CD4-positive, alpha-beta T cell (primary cell): ENCODE data around the gene MOGAT3. TPM values are rescaled to one million over a fixed set of nuclear protein-coding genes. Genes with fewer than 3 reads are reported as not detected.
A peak's percentile ranks its signal among the peaks of the same experiment; 100 is the strongest.

Experiments used
- ATAC-seq: fragments of 200-7000 bp; cut with Tn5 transposase; one replicate; pipeline ENCODE4 v1.10.0; 2022; ENCODE audit warnings: mild to moderate bottlenecking; ENCODE audit not compliant: poor library complexity
- CTCF ChIA-PET: fragments of 350-600 bp; sonication (Branson Sonifier 250); formaldehyde crosslinking; loops from one replicate; lab custom pipeline; 2021; ENCODE audit warnings: antibody characterized with exemption, inconsistent platforms; lab: Charles Lee
- POLR2A ChIA-PET: fragments of 350-600 bp; sonication (Branson Sonifier 250); formaldehyde crosslinking; loops from one replicate; lab custom pipeline; 2021; ENCODE audit warnings: antibody characterized with exemption, inconsistent platforms; lab: Charles Lee
- DNase-seq, 14 experiments: peaks; one replicate each; pipeline ENCODE4 v3.0.0-alpha.2; 2013 to 2020; ENCODE audit warnings: mixed read lengths in 2 of 14
- H3K27ac ChIP-seq, 2 donors: one replicate each; pipeline versions ENCODE4 v1.5.1 to v1.7.0; 2013; ENCODE audit warnings: low read length in 2 of 2, low read depth in 1 of 2, mild to moderate bottlenecking in 1 of 2
- H3K27me3 ChIP-seq, 2 experiments: 1 replicate in 1 of 2; 2 replicates in 1 of 2; pipeline versions ENCODE4 v1.6.1 to v1.7.0; 2013; ENCODE audit warnings: low read length in 2 of 2, control low read depth in 1 of 2, mild to moderate bottlenecking in 1 of 2, moderate library complexity in 1 of 2; ENCODE audit not compliant: insufficient read depth in 2 of 2, control insufficient read depth in 1 of 2
- H3K36me3 ChIP-seq: one replicate; pipeline ENCODE4 v1.6.1; 2013; ENCODE audit warnings: low read length, control low read depth; ENCODE audit not compliant: insufficient read depth
- H3K4me1 ChIP-seq: one replicate; pipeline ENCODE4 v1.6.1; 2013; ENCODE audit warnings: low read length, control low read depth; ENCODE audit not compliant: insufficient read depth
- H3K4me3 ChIP-seq: one replicate; pipeline ENCODE4 v1.5.1; 2013; ENCODE audit warnings: mild to moderate bottlenecking, low read length, moderate library complexity
- H3K9me3 ChIP-seq, 2 experiments: 1 replicate in 1 of 2; 2 replicates in 1 of 2; pipeline versions ENCODE4 v1.6.1 to v1.7.0; 2013; ENCODE audit warnings: low read length in 2 of 2, mild to moderate bottlenecking in 2 of 2, control low read depth in 1 of 2, moderate library complexity in 1 of 2; ENCODE audit not compliant: control insufficient read depth in 1 of 2, insufficient read depth in 1 of 2
- H3K27ac Mint-ChIP-seq: one replicate; pipeline ENCODE4 v1.8.0; 2020; ENCODE audit warnings: mixed read lengths
- H3K27me3 Mint-ChIP-seq: one replicate; pipeline ENCODE4 v1.8.0; 2021; ENCODE audit warnings: mixed read lengths
- H3K36me3 Mint-ChIP-seq: one replicate; pipeline ENCODE4 v1.8.0; 2021; ENCODE audit warnings: low read depth, mixed read lengths
- H3K4me1 Mint-ChIP-seq: one replicate; pipeline ENCODE4 v1.8.0; 2021; ENCODE audit warnings: low read depth, mixed read lengths
- H3K4me3 Mint-ChIP-seq: one replicate; pipeline ENCODE4 v1.8.0; 2020; ENCODE audit warnings: mild to moderate bottlenecking, mixed read lengths
- H3K9me3 Mint-ChIP-seq: one replicate; pipeline ENCODE4 v1.8.0; 2020; ENCODE audit warnings: mixed read lengths
- CTCF ChIP-seq: fragments of 200-600 bp; IDR thresholded peaks from one replicate; pipeline ENCODE4 v1.8.0; 2022; ENCODE audit warnings: antibody characterized with exemption, mild to moderate bottlenecking
- intact Hi-C, 2 experiments: fragments of 100-400 bp; cut with DNase I in 1 of 2; cut with micrococcal nuclease in 1 of 2; formaldehyde crosslinking; loops; one replicate each; pipeline versions ENCODE4 v1.15.1 to v1.9.0; 2023 to 2025; cut with DNase I, micrococcal nuclease
- total RNA-seq, 174 experiments: library from RNA in 2 of 174; stranded (reverse) in 2 of 174; gene quantifications; one replicate each; pipeline ENCODE4 v1.2.3 and lab custom pipeline; 2021 to 2026

The MOGAT3 gene
- total RNA-seq, 2 experiments from 2014 or later = 0.11 TPM; not detected in 1

GRCh38 chr7:101185258-101185839 is 15.5 kb downstream of the MOGAT3 start:
- no peaks in the 10 kb centered on the region for H3K36me3 ChIP-seq
- no peak overlapping the region for H3K27ac Mint-ChIP-seq
- ChIA-PET POLR2A (no interaction called here), CTCF (interaction anchor here (1.1 to 1.6 kb wide), 2 partner anchors 11 to 59 kb away, joined by 3 to 4 read pairs; no protein-coding TSS in a partner anchor)
- no peak overlapping the region for H3K27ac ChIP-seq
- no peak overlapping the region for H3K4me3 Mint-ChIP-seq
- no peaks in the 10 kb centered on the region for H3K9me3 ChIP-seq
- intact Hi-C loops = no loop called here
- DNase-seq (no peak), ATAC-seq (no peak)
- no peaks in the 10 kb centered on the region for H3K9me3 Mint-ChIP-seq
- peaks cover 7% of the 10 kb centered on the region for H3K4me1 ChIP-seq
- H3K27me3 ChIP-seq = peaks cover 17 to 23% of the 10 kb centered on the region in 2 experiments
- H3K4me3 ChIP-seq = no peak overlapping the region
- no peak for TF ChIP-seq CTCF
- H3K27me3 Mint-ChIP-seq = peaks cover 47% of the 10 kb centered on the region
- no peaks in the 10 kb centered on the region for H3K36me3 Mint-ChIP-seq
- no peaks in the 10 kb centered on the region for H3K4me1 Mint-ChIP-seq

GRCh38 chr7:101180130-101180755 is 20.6 kb downstream of the MOGAT3 start, which contains the start of gene NAT16:
NAT16 (minus strand) TSS chr7:101180293; CDS start chr7:101174807, 5,486 bp downstream.
- TF ChIP-seq CTCF = no peak
- H3K4me3 Mint-ChIP-seq = peak within 1 kb of the TSS; percentile 54
- H3K36me3 Mint-ChIP-seq = no peaks in the 10 kb centered on the region
- H3K27me3 Mint-ChIP-seq = peaks cover 75% of the 10 kb centered on the region
- no peak for DNase-seq
- Histone ChIP-seq H3K36me3 (no peaks in the 10 kb centered on the region), H3K4me3 (no peak within 1 kb of the TSS), H3K27ac (no peak within 1 kb of the TSS), H3K9me3 (no peaks in the 10 kb centered on the region), H3K27me3 (peaks cover 57 to 67% of the 10 kb centered on the region in 2 experiments), H3K4me1 (peaks cover 21% of the 10 kb centered on the region)
- ChIA-PET POLR2A (no interaction called here), CTCF (interaction anchor here (0.5 kb wide), 1 partner anchor 36 kb away, joined by 3 read pairs; no protein-coding TSS in a partner anchor)
- no peaks in the 10 kb centered on the region for H3K9me3 Mint-ChIP-seq
- peak; percentile 22 for ATAC-seq
- intact Hi-C loops = no loop called here
- H3K4me1 Mint-ChIP-seq = peaks cover 5% of the 10 kb centered on the region
- H3K27ac Mint-ChIP-seq = no peak within 1 kb of the TSS

GRCh38 chr7:101179713-101180112 is 21.1 kb downstream of the MOGAT3 start:
- H3K36me3 Mint-ChIP-seq = no peaks in the 10 kb centered on the region
- H3K4me3 Mint-ChIP-seq = no peak overlapping the region
- POLR2A ChIA-PET = no interaction called here
- TF ChIP-seq CTCF = no peak
- no peak overlapping the region for H3K27ac Mint-ChIP-seq
- Histone ChIP-seq H3K27ac (no peak overlapping the region), H3K4me3 (no peak overlapping the region), H3K36me3 (no peaks in the 10 kb centered on the region), H3K27me3 (peaks cover 63 to 72% of the 10 kb centered on the region in 2 experiments), H3K9me3 (no peaks in the 10 kb centered on the region), H3K4me1 (peaks cover 22% of the 10 kb centered on the region)
- no peaks in the 10 kb centered on the region for H3K9me3 Mint-ChIP-seq
- H3K4me1 Mint-ChIP-seq = peaks cover 5% of the 10 kb centered on the region
- H3K27me3 Mint-ChIP-seq = peaks cover 75% of the 10 kb centered on the region
- DNase-seq = no peak
- CTCF ChIA-PET = interaction anchor here (0.5 kb wide), 1 partner anchor 36 kb away, joined by 3 read pairs; no protein-coding TSS in a partner anchor
- intact Hi-C loops = no loop called here
- ATAC-seq = no peak
